Endodermal cell (in vitro differentiated cells): ENCODE data around the gene MRAP2. TPM values are rescaled to one million over a fixed set of nuclear protein-coding genes. Genes with fewer than 3 reads are reported as not detected.
A peak's percentile ranks its signal among the peaks of the same experiment; 100 is the strongest.

Source experiments
- DNase-seq: peaks from one replicate; pipeline ENCODE4 v3.0.0-alpha.2; 2017
- H3K27ac ChIP-seq: 2 replicates; pipeline ENCODE4 v1.5.1; 2013; ENCODE audit warnings: mild to moderate bottlenecking, low read depth, low read length, moderate library complexity
- H3K27me3 ChIP-seq: 2 replicates; pipeline ENCODE4 v1.6.1; 2013; ENCODE audit warnings: mild to moderate bottlenecking, low read length, moderate library complexity; ENCODE audit not compliant: insufficient read depth, control insufficient read depth, poor library complexity, severe bottlenecking
- H3K36me3 ChIP-seq: 2 replicates; pipeline ENCODE4 v1.7.0; 2013; ENCODE audit warnings: mild to moderate bottlenecking, low read length, moderate library complexity; ENCODE audit not compliant: control insufficient read depth, insufficient read depth
- H3K4me1 ChIP-seq: one replicate; pipeline ENCODE4 v1.7.0; 2013; ENCODE audit warnings: low read length; ENCODE audit not compliant: control insufficient read depth, insufficient read depth
- H3K4me3 ChIP-seq: 2 replicates; pipeline ENCODE4 v1.5.1; 2013; ENCODE audit warnings: mild to moderate bottlenecking, low read length, moderate library complexity
- H3K9ac ChIP-seq: 2 replicates; pipeline ENCODE4 v1.6.1; 2013; ENCODE audit warnings: mild to moderate bottlenecking, low read length, moderate library complexity; ENCODE audit not compliant: poor library complexity, severe bottlenecking; ENCODE audit errors: extremely low read depth
- H3K9me3 ChIP-seq: 2 replicates; pipeline ENCODE4 v1.6.1; 2013; ENCODE audit warnings: mild to moderate bottlenecking, low read length, moderate library complexity; ENCODE audit not compliant: control insufficient read depth
- H3K27ac Mint-ChIP-seq: 2 replicates; pipeline ENCODE4 v1.8.0; 2020; ENCODE audit warnings: mixed read lengths
- H3K27me3 Mint-ChIP-seq: 2 replicates; pipeline ENCODE4 v1.8.0; 2021; ENCODE audit warnings: mild to moderate bottlenecking, mixed read lengths; ENCODE audit not compliant: insufficient read depth
- H3K36me3 Mint-ChIP-seq: 2 replicates; pipeline ENCODE4 v1.8.0; 2020; ENCODE audit warnings: low read depth, mixed read lengths
- H3K4me1 Mint-ChIP-seq: 2 replicates; pipeline ENCODE4 v1.8.0; 2020; ENCODE audit warnings: mixed read lengths
- H3K4me3 Mint-ChIP-seq: 2 replicates; pipeline ENCODE4 v1.8.0; 2020; ENCODE audit warnings: mild to moderate bottlenecking, moderate library complexity, mixed read lengths
- H3K9me3 Mint-ChIP-seq: 2 replicates; pipeline ENCODE4 v1.8.0; 2020; ENCODE audit warnings: mild to moderate bottlenecking, mixed read lengths
- WGBS, 2 experiments: methylation state at CpG; one replicate each; pipeline versions ENCODE4 v1.1.5 to v1.1.7; 2013; ENCODE audit warnings: missing lambda C conversion rate in 2 of 2, mixed read lengths in 1 of 2; ENCODE audit not compliant: insufficient coverage in 1 of 2, insufficient read length in 1 of 2; 5-methylcytosine and 5-hydroxymethylcytosine counted together
- total RNA-seq, 2 donors: library from RNA; stranded (reverse); fragmentation: NEBNext Ultra II Directional in 1 of 2; extraction: Animal tissue kit (Norgen Biotek cat#: 25700) in 1 of 2; gene quantifications; 2 replicates in 1 of 2; 3 replicates in 1 of 2; pipeline ENCODE4 v1.2.1, GENCODE V29; 2021
- TF ChIP-seq, protein P1 (sequence below): fragments of 200-600 bp; sonication (generic); conservative IDR thresholded peaks from 2 replicates; pipeline ENCODE4 v1.5.0; 2021; ENCODE audit warnings: antibody characterized with exemption, mild to moderate bottlenecking

MRAP2 gene
- total RNA-seq, 2 donors from 2014 or later = 10.7 to 10.8 TPM

DNA sequence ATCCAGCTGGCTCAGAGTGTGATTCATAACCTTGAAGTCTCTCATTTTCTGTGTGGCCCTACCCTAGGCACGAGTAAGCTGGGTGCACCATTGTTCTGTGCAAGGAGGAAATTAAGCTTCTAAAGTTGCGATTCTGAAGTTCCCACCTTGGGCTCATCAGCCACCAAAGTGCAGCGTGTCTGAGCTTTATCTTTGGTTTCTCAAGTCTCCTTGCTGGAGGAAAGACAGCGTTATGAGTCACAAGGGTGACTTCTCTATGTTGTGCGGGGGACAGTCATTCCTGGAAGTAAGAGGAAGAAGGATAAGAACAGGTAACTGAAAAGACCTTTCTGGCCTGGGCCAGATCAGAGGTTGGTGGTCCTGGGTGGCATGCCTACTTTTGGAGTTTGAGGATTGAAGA is 16.8 kb downstream of the MRAP2 start:
- Histone ChIP-seq H3K27ac (no peak overlapping the region), H3K27me3 (no peaks in the 10 kb centered on the region), H3K4me3 (no peak overlapping the region), H3K36me3 (no peaks in the 10 kb centered on the region), H3K4me1 (peaks cover 14% of the 10 kb centered on the region), H3K9me3 (no peaks in the 10 kb centered on the region), H3K9ac (no peak overlapping the region)
- Mint-ChIP-seq H3K27ac (no peak overlapping the region), H3K27me3 (no peaks in the 10 kb centered on the region), H3K4me3 (no peak overlapping the region), H3K36me3 (peaks cover 2% of the 10 kb centered on the region), H3K4me1 (peaks cover 39% of the 10 kb centered on the region), H3K9me3 (no peaks in the 10 kb centered on the region)
- TF ChIP-seq, protein P1, sequence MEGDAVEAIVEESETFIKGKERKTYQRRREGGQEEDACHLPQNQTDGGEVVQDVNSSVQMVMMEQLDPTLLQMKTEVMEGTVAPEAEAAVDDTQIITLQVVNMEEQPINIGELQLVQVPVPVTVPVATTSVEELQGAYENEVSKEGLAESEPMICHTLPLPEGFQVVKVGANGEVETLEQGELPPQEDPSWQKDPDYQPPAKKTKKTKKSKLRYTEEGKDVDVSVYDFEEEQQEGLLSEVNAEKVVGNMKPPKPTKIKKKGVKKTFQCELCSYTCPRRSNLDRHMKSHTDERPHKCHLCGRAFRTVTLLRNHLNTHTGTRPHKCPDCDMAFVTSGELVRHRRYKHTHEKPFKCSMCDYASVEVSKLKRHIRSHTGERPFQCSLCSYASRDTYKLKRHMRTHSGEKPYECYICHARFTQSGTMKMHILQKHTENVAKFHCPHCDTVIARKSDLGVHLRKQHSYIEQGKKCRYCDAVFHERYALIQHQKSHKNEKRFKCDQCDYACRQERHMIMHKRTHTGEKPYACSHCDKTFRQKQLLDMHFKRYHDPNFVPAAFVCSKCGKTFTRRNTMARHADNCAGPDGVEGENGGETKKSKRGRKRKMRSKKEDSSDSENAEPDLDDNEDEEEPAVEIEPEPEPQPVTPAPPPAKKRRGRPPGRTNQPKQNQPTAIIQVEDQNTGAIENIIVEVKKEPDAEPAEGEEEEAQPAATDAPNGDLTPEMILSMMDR = no peak
- DNase-seq = no peak
- 92 to 95% methylated on average over 5 of the region's 5 CpGs for WGBS, 2 experiments

DNA sequence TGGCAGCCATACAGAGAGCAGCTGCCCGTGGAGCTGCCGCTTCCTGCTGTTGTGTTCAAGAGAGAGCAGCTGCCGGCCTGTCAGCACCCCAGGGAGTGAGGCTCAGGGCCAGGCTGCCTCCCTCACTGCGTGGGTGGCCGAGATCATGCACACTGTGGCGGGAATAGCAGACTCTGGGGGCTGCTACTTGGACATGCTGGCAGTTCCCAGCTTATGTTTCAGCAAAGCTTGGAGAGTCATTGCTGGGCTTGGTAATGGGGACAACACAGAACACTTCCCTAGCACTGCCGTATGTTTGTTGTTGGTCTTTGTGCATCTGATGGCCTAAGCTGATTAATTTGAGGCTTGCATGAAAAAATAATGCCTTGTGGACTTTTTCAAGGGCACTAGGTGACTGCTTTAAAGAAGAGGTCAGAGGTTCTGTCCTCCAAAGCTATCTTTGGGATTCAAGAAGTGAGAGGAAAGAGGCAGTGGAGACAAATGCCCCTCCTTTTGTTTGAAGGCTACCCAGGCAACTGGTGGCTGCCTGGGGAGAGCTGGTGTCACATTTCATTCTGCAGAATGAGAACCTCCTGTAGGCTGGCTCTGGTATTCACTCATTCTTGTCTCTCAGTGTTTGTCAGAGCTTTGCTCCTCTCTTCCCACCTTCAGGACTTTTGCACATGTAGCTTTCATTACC is 18.8 kb downstream of the MRAP2 start:
- Histone ChIP-seq H3K4me3 (peak overlapping the region; percentile 20), H3K36me3 (no peaks in the 10 kb centered on the region), H3K4me1 (peaks cover 23% of the 10 kb centered on the region), H3K9me3 (no peaks in the 10 kb centered on the region), H3K27ac (peak overlapping the region; percentile 92), H3K9ac (no peak overlapping the region), H3K27me3 (no peaks in the 10 kb centered on the region)
- peak; percentile 85 for DNase-seq
- TF ChIP-seq, protein P1 = peak; percentile 60
- Mint-ChIP-seq H3K9me3 (no peaks in the 10 kb centered on the region), H3K4me1 (peaks cover 42% of the 10 kb centered on the region), H3K27ac (peak overlapping the region; percentile 90), H3K36me3 (peaks cover 2% of the 10 kb centered on the region), H3K27me3 (no peaks in the 10 kb centered on the region), H3K4me3 (peak overlapping the region; percentile 20)
- 31 to 32% methylated on average over 6 to 7 of the region's 7 CpGs for WGBS, 2 experiments

DNA sequence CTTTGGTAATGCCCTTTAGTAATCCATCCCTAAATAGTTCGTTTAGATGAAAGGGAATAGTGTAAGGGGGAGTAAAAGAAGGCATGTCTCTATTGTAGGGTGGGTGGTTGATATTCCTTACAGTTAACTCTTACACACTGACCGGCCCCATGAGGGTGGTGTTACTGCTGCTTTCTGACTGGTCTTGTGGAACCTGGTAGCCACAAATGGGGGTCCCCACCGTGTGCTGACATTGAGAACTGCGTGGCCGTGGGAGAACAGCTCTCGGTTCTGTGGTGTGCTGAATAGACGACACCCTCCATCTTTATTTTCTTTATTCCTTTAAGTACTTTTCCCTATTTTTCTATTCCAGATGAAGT is 19.3 kb downstream of the MRAP2 start:
- Mint-ChIP-seq H3K9me3 (no peaks in the 10 kb centered on the region), H3K36me3 (peaks cover 2% of the 10 kb centered on the region), H3K4me1 (peaks cover 42% of the 10 kb centered on the region), H3K27me3 (no peaks in the 10 kb centered on the region), H3K4me3 (peak overlapping the region; percentile 20), H3K27ac (no peak overlapping the region)
- no peaks in the 10 kb centered on the region for H3K9me3 ChIP-seq
- H3K4me1 ChIP-seq = peaks cover 23% of the 10 kb centered on the region
- WGBS, 2 experiments = 28 to 51% methylated on average over 4 to 7 of the region's 7 CpGs
- TF ChIP-seq, protein P1 = no peak
- peak overlapping the region; percentile 92 for H3K27ac ChIP-seq
- H3K27me3 ChIP-seq = no peaks in the 10 kb centered on the region
- no peak overlapping the region for H3K9ac ChIP-seq
- no peaks in the 10 kb centered on the region for H3K36me3 ChIP-seq
- peak overlapping the region; percentile 20 for H3K4me3 ChIP-seq
- DNase-seq = no peak
